ENCODE results near the gene MTG2. TPM values are rescaled to one million over a fixed set of nuclear protein-coding genes. Genes with fewer than 3 reads are reported as not detected.

The MTG2 gene
- total and polyA plus RNA-seq, 2 experiments from 2014 or later, result 11.3 to 11.7 TPM

DNA sequence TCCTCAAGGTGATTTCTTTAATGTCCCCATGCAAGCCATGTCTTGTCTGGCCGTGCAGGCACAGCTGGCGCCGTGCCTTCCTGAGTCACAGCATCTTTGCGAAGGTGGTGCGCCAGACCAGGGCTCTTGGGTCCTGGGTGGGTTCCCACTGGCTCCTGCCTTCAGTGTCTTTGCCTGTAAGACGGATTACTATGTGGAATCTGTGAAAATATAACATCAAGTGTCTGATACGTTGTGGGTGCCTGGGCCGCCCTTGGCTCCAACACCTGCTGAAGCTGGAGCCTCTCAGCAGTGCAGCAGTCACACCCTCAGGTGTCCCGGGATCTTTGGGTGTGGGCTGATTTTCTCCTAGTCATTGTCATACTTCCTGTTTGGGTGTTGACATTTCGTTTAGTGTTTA is 58.7 kb downstream of the MTG2 start (continued):
- TF ChIP-seq, protein P1, sequence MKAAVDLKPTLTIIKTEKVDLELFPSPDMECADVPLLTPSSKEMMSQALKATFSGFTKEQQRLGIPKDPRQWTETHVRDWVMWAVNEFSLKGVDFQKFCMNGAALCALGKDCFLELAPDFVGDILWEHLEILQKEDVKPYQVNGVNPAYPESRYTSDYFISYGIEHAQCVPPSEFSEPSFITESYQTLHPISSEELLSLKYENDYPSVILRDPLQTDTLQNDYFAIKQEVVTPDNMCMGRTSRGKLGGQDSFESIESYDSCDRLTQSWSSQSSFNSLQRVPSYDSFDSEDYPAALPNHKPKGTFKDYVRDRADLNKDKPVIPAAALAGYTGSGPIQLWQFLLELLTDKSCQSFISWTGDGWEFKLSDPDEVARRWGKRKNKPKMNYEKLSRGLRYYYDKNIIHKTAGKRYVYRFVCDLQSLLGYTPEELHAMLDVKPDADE (IDR thresholded peaks at IDR 0.05), result no peak
- TF ChIP-seq ZNF331 (CRISPR knock-in tag; IDR thresholded peaks at IDR 0.05; ENCODE audit: low read depth) (no peak), NANOG (IDR thresholded peaks at IDR 0.05; ENCODE audit: borderline replicate concordance) (no peak), CREB1 (CRISPR knock-in tag; IDR thresholded peaks at IDR 0.05; ENCODE audit: low read depth) (no peak)

- no peak overlapping the region for H3K4me3 Mint-ChIP-seq
- H3K79me2 ChIP-seq (replicated peaks; ENCODE audit: insufficient read depth), result peaks cover 81% of the 10 kb centered on the region
- no peak for TF ChIP-seq ZNF114 (CRISPR knock-in tag; IDR thresholded peaks at IDR 0.05)
- TF ChIP-seq NANOG (IDR thresholded peaks at IDR 0.05; ENCODE audit: borderline replicate concordance), result no peak
- TF ChIP-seq STAT1 (IDR thresholded peaks at IDR 0.05; ENCODE audit: unreplicated experiment), result no peak
- TF ChIP-seq POLR2AphosphoS5 (IDR thresholded peaks at IDR 0.05; ENCODE audit: low read depth), result no peak
- no peak for TF ChIP-seq CREB1 (CRISPR knock-in tag; IDR thresholded peaks at IDR 0.05; ENCODE audit: low read depth)
- TF ChIP-seq, protein P1 (IDR thresholded peaks at IDR 0.05), result no peak
- no peak for TF ChIP-seq CTCF (conservative IDR thresholded peaks at IDR 0.05; ENCODE audit: low read depth in 2 of 2)
- TF ChIP-seq EZH2 (IDR thresholded peaks at IDR 0.05; ENCODE audit: low read depth, unreplicated experiment), result no peak
- TF ChIP-seq ZNF462 (CRISPR knock-in tag; IDR thresholded peaks at IDR 0.05), result no peak
- TF ChIP-seq REST (IDR thresholded peaks at IDR 0.05; ENCODE audit: unreplicated experiment), result no peak
These were observed 59.3 kb downstream of the MTG2 start for GRCh38 chr20:62242176-62242575.

More at GRCh38 chr20:62242176-62242575, 59.3 kb downstream of the MTG2 start:
- Mint-ChIP-seq H3K9me3 (no peaks in the 10 kb centered on the region), H3K27ac (no peak overlapping the region; the same call in 1 of the 2 replicates), H3K27me3 (ENCODE audit: insufficient read depth, low read depth, poor library complexity) (peaks cover 11% of the 10 kb centered on the region), H3K4me1 (peaks cover 17% of the 10 kb centered on the region), H3K36me3 (ENCODE audit: low read depth) (peaks cover 5% of the 10 kb centered on the region; the same call in 1 of the 3 replicates)
- Histone ChIP-seq H3K9me2 (ENCODE audit: insufficient read depth) (no peaks in the 10 kb centered on the region), H3K27ac (ENCODE audit: low read depth) (peak overlapping the region; percentile 63; the same call in 1 of the 2 replicates), H3K4me2 (no peak overlapping the region), H3K4me1 (ENCODE audit: insufficient read depth) (peaks cover 9% of the 10 kb centered on the region), H3K4me3 (no peak overlapping the region), H4K20me1 (replicated peaks; ENCODE audit: insufficient read depth) (peaks cover 27% of the 10 kb centered on the region), H3K27me3 (ENCODE audit: insufficient read depth) (no peaks in the 10 kb centered on the region), H3K36me3 (ENCODE audit: insufficient read depth) (no peaks in the 10 kb centered on the region), H2AFZ (no peak overlapping the region), H3F3A (replicated peaks; ENCODE audit: low read depth) (0 out of 2 replicates have a peak, but pooled peaks cover 3% of the 10 kb centered on the region)
- no peak for ATAC-seq
- DNase-seq (ENCODE audit: low spot score), result no peak

All from GM23338 (cell line).